Vagina (tissue), 2 donors: Measurements from ENCODE around the gene MAX.

Source experiments
- CTCF ChIP-seq, 3 experiments: fragments of 450-650 bp in 2 of 3; fragments of 200-600 bp in 1 of 3; sonication (generic) in 1 of 3; IDR thresholded peaks; one replicate each; pipeline ENCODE4 v1.5.1; 2017 to 2019; ENCODE audit warnings: antibody characterized with exemption in 3 of 3, mild to moderate bottlenecking in 2 of 3, moderate library complexity in 2 of 3
- POLR2A ChIP-seq, 2 donors: fragments of 450-650 bp; IDR thresholded peaks; one replicate each; pipeline ENCODE4 v1.6.1; 2017; ENCODE audit warnings: antibody characterized with exemption in 2 of 2, mild to moderate bottlenecking in 2 of 2, moderate library complexity in 2 of 2

GRCh38 chr14:65142914-65143625 lies 40.8 kb upstream of the MAX start:
- TF ChIP-seq CTCF (IDR thresholded peaks at IDR 0.05) (no peak), POLR2A (IDR thresholded peaks at IDR 0.05) (no peak)
